ENCODE data around the gene SACM1L.
"Not testable (repeated sequence)": the region's sequence is repeated elsewhere in the genome, so short reads cannot be mapped to it uniquely, and the experiment has no call there.

Gene SACM1L

DNA sequence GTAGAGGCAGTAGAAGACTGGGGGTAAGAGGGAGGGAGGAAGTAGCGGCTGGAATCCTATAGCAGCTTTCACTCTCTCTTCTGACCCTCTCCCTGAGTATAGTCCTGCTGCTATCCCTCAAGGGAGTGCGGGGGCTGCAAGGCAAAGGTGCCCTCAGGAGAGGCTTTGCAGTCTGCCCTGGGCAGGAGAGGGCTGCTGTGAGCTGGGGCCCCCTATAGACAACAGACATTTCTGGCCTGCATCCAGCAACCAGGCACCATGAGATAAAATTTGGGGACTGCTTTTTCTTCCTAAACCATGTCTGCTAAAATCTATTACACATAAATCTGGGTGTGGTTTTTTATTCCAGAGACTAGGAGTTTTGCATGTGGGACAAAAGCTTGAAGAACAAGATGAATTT lies 48.0 kb downstream of the SACM1L start:
- in situ Hi-C loops (cut with MboI; ENCODE audit: low sequenced_read_pairs), result no loop called here

DNA sequence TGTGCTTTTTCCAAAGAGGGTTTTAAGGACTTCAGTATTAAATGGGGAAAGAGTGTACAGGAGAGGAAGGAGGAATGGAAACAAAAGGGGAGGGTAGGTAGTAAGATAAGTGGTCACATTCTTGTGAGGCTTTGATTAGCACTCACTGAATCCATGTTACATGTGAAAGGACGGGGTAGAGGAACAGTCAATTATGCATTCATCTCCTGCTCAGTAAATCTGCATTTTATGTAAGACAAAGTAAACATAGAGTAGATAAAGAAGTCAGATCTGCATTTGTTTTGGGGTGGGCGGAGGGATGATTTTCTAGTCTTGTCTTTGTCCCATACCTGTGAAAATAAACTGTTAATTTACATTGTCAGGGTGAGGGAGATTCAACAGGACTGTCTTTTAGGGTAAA lies 50.8 kb downstream of the SACM1L start:
- in situ Hi-C loops (cut with MboI; ENCODE audit: low sequenced_read_pairs), result no loop called here

DNA sequence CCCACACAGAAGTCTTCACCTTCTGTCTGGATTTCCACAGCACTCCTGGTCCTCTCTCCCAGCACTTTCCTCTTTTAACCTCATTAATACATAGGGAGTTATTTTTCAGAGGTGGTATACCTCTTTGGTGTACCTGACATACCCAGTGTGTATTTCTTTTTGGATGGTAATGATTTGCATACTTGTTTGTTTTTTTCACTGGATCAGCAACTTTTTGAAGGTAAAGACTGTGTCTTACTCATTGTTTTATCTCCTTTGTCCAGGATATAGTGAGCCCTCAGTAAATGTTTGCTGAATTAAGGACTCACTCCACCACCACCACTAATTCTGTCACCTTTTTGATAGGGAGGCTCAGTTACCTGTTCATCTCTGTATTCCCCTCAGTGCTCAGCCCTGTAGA lies 52.1 kb downstream of the SACM1L start:
- in situ Hi-C loops (cut with MboI; ENCODE audit: low sequenced_read_pairs), result no loop called here

DNA sequence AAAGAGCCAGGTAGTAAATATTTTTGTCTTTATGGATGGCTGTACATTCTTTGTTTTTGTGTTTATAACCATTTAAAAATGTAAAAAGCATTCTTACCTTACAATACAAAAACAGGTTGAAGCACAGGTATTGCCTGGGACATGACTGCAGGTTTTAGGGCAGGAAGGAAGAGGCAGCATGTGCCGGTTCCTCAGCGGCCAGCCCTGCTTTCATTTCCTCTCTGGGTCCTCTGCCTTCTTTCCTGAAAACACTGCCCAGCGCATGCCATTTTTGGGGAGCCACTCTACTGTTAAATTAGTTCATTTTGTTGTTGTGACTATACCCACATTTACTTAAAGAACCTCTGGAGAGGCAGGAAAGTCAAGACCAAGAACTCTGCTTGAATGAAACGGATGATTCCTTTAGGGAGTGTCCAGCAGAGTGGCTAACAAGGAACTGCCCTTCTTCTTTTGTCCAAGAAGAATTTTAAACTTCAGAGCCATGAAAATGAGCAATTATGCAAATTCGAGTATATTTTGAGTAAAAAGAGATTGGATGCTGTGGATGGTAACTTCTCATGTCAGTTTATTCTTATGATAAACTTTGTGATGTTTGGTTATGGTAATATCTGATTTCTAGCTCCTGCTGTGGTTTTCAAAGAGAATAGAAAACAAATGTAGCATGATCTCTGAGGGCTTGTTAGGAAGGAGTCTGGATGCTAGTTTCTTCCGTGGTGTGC lies 52.7 kb downstream of the SACM1L start:
- in situ Hi-C loops (cut with MboI; ENCODE audit: low sequenced_read_pairs), result no loop called here

DNA sequence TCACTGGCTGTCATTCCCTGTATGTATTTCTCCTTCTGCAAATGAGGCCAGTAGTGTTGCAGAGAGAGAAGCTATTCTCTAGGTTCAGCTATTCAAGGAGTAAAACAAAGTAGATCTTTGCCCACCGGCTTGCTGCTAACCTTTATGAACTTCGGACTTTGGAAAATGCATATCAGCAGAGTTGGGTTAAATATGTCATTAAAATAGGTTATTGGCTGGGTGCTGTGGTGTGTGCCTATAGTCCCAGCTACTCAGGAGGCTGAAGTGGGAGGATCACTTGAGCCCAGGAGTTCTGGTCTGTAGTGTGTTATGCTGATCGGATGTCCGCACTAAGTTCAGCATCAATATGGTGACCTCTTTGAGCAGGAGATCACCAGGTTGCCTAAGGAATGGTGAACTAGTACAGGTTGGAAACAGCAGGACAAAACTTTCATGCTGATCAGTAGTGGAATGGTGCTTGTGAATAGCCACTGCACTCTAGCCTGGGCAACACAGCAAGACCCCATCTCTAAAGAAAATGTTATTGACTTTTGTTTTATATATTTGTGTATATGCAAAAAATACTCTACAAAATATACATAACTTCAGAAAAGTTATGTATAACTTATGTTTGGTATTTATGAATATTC lies 53.4 kb downstream of the SACM1L start:
- in situ Hi-C loops (cut with MboI; ENCODE audit: low sequenced_read_pairs), result no loop called here

DNA sequence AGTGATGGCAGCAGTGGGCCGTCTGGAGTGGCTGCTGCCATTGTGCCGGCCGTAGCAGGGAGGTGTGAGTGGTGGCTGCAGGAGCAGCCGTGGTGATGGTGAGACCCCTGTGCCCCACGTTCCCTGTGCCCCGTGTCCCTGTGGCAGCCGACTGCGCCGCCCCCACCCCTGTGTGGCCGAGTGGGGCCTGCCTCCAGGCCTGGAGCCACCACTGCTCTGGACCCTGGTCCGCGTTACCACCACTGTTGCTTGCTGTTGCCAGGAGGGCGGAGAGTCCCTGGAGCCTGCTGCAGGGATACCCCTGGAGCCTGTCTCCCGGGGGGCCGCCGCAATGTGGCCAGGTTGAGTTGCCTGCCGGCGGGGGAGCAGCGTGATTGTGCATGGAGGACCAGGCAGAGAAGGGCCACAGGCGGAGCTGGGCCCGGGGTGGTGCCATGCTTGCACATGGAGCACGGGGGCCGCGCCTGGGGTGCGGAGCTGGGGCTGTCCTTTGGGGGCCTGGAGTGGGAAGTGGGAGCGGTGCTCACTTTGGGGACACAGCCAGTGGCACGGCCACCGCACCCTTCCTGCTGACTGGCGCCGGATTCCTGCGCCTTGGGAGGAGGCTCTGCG lies 57.1 kb downstream of the SACM1L start:
- in situ Hi-C loops (cut with MboI; ENCODE audit: low sequenced_read_pairs), result no loop called here

DNA sequence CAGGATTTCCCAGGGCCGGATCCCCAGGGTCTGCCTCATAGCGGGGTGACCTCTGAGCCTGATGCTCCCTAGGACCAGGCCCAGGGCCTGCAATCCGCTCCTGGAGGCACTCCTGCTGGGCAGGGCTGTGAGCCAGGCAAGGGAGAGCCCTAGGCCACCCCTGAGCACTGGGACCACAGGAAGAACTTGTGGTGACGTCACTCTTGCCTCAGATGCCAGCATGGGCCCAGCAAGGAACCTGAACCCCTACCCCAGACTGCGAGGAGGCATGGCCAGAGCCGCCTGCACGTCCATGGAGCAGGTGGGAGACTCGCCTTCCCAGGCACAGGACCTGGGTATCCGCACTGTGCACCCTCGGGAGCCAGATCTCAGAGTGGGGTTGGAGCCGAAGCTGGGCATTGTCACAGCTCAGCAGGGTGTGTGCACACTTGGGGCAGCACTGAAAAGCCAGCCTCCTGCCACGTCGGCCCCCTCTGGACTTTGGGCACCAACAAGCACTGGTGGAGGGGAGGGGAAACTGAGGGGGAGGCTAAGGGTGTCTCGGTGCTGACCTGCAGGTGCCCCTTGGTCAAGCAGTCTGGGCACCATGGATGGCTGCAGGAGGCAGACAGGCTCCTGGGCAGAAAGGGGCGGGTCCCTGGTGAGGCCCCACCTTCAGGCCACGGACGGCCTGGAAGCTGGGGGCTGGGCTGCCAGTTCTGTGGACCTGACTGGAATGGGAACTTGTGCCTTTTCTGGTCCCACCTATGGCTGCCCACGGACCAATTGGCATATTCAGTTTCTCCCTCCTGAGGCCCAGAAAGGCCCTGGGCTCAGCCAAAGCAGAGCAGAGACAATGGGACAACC lies 57.8 kb downstream of the SACM1L start:
- in situ Hi-C loops (cut with MboI; ENCODE audit: low sequenced_read_pairs), result no loop called here

DNA sequence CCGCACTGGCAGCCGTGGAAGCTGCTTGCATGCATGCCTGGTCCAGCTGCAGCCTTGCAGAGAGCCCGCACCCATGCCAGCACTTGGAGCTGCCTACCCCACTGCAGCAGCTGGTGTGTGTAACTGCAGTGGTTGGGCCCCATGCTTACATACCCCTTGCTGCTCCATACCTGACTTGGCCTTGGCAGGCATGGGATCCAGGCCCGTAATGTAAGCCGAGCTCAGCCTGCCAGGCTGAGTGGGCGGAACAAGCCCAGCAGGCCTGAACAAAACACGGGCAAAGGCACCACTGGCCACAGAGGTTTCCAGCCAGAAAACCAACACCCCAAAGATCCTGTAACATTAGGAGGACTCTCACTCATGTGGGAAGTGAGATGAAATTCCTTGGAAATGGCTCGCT lies 58.9 kb downstream of the SACM1L start:
- in situ Hi-C loops (cut with MboI; ENCODE audit: low sequenced_read_pairs), result no loop called here

DNA sequence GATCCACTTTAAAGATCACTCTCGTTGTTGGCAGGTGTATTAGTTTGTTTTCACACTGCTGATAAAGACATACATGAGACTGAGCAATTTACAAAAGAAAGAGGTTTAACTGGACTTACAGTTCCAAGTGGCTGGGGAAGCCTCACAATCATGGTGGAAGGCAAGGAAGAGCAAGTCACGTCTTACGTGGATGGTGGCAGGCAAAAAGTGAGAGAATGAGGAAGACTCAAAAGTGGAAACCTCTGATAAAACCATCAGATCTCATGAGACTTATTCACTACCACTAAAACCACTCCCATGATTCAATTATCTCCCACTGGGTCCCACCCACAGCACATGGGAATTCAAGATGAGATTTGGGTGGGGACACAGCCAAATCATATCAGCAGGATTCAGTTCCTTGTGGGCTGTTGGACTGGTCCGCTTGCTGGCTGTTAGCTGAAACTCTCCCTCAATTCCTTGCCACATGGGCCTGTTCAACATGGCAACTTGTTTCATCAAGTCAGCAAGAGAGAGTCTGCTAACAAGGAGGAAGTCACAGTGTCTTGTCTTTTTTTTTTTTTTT lies 59.9 kb downstream of the SACM1L start:
- in situ Hi-C loops (cut with MboI; ENCODE audit: low sequenced_read_pairs), result not testable (repeated sequence)

DNA sequence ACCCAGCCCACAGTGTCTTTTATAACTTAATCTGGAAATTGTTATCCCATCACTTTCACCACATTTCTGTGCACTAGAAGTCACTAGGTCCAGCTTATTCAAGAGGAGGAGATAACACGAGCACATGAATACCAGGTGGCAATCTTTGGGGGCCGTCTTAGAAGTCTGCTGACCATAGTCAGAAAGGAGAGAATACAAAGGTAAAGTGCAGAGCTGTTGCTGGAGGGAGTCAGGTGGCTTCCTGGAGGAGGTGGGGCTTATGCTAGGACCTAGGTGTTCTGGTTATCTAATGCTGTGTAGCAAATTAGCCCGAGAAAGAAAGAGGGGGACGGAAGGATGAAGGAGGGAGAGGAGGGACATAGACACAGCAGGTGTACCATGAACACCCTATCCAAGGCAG lies 60.7 kb downstream of the SACM1L start:
- in situ Hi-C loops (cut with MboI; ENCODE audit: low sequenced_read_pairs), result loop anchor here (25.0 kb wide), 1 partner anchor 312 kb away; no protein-coding TSS in a partner anchor

DNA sequence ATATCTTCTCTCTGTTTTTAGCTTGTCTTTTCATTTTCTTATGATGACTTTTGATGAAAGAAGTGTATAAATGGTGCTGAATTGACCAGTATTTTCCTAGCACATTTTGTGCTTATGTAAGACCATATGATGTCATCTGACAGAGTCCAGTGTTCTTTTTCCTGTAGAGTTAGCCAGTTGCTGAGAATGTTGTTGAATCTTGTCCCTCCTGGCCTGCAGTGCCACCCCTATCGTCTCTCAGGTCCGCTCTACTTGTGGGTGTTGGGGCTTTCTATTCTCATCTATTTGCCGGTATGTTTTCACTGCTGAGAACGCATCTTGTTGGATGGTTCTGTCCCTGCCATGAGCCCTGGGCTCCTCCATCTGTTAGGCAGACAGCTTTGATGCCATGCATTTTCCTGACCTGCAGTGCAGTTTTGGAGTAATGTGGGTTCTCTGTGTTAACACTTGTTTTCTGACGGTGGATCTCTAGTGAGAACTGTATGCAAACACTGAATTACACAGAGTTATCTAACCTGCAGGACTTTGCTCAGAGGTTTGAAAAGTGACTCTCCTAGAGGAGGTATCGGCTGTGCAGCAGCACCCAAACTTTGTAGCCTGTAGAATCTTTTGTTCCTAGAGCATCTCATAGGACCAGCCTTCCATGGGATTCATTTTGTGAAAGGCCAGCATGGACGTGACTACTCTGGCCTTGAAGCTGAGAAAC lies 62.5 kb downstream of the SACM1L start:
- in situ Hi-C loops (cut with MboI; ENCODE audit: low sequenced_read_pairs), result loop anchor here (25.0 kb wide), 1 partner anchor 311 kb away; no protein-coding TSS in a partner anchor

DNA sequence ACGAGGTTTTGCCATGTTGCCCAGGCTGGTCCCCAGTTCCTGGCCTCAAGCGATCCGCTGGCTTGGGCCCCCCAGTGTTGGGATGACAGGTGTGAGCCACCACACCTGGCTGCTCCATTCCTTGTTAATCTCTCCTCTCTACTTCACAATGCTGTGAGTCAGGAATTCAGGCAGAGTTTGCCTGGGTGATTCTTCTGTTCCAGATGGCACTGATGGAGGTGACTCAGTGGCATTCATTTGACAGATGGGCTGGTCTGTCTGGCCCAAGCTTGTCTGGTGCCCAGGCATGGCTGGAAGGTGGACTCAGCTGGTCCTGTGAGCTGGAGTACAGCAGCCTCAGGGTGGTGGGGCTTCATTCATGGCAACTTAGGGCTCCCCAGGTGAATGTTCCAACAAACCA lies 63.9 kb downstream of the SACM1L start:
- in situ Hi-C loops (cut with MboI; ENCODE audit: low sequenced_read_pairs), result loop anchor here (25.0 kb wide), 1 partner anchor 309 kb away; no protein-coding TSS in a partner anchor

DNA sequence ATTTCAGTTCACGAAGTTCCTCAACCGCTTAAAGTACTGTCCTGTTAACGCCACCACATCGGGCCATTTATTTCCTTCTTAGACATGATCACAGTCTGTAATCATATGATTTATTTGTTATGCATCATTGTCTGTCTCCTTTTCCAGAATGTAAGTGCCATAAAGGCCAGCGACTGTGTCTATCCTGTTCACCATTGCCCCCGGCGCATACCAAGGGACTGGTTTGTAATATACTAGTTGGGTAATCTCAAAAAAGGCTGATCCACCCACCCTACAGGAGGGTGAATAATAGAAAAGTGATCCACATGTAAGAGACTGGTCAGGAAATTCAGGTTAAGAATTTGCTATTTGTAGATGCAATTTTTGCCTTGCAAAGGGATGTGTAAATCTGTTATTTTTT lies 65.3 kb downstream of the SACM1L start:
- in situ Hi-C loops (cut with MboI; ENCODE audit: low sequenced_read_pairs), result loop anchor here (25.0 kb wide), 1 partner anchor 308 kb away; no protein-coding TSS in a partner anchor

DNA sequence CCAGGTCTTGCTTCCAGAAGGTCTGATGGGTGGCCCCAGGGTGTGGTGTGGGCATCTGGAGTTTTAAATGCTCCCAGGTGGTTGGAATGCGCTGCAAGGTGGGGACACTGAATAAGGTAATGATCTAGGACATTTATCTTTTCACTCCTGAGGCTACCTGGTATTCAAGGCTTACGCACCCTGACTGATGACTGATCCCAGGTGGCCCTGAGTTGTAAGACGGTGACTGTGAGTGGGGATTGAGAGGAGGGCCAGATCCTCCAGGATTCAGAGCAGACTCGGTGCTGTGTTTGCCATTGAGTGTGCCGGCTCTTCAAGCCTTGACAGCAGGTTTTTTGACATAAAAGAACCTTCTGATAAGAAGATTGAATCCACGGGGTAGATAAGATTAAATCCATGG lies 66.9 kb downstream of the SACM1L start:
- in situ Hi-C loops (cut with MboI; ENCODE audit: low sequenced_read_pairs), result loop anchor here (25.0 kb wide), 1 partner anchor 306 kb away; no protein-coding TSS in a partner anchor

DNA sequence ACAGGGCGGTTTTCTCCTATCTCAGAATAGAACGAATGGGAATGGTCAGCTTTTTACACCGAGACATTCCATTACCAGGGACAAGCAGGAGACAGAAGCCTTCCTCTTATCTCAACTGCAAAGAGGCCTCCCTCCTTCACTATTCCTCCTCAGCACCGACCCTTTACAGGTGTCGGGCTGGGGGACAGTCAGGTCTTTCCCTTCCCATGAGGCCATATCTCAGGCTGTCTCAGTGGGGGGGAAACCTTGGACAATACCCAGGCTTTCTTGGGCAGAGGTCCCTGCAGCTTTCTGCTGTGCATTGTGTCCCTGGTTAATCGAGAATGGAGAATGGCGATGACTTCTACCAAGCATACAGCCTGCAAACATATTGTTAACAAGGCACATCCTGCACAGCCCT lies 67.9 kb downstream of the SACM1L start:
- in situ Hi-C loops (cut with MboI; ENCODE audit: low sequenced_read_pairs), result loop anchor here (25.0 kb wide), 1 partner anchor 305 kb away; no protein-coding TSS in a partner anchor

DNA sequence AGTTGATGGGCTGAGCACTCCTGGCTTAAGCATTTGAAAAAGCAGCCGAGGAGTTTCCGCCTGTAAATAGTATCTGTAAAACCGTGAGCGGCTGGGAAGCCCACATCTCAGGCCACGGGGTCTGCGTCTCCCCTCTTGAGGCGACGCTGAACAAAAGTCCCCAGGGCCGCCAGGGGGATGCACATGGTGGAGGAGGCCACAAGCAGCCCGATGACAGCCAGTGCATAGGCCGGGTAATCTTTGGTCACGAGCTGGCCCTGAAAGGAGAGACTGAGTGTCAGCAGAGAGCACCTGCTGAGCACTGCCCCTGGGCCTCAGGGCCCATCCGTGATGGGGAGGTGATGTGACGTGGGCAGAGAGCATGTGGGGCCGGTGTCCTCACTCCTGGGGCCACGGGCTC lies 69.7 kb downstream of the SACM1L start:
- in situ Hi-C loops (cut with MboI; ENCODE audit: low sequenced_read_pairs), result loop anchor here (25.0 kb wide), 1 partner anchor 303 kb away; no protein-coding TSS in a partner anchor

DNA sequence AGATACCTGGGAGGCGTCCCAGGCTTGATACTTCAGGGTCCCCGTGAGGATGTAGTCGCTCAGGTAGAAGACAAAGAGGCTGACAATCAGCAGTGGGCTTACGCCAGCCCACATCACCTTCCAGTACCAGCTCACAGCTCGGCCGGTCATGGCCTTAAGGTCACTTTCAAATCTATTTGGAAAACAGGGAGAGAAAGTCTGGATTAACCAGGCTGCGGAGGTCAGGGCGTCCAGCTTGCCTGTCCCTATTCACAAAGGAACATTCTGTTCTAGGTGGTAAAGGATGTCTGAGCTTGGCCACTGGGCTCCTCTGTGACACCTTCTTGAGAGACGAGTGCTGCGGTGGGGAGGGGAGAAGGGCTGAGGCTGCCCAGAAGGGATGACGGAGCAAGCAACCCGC lies 70.7 kb downstream of the SACM1L start:
- in situ Hi-C loops (cut with MboI; ENCODE audit: low sequenced_read_pairs), result loop anchor here (25.0 kb wide), 1 partner anchor 302 kb away; no protein-coding TSS in a partner anchor

DNA sequence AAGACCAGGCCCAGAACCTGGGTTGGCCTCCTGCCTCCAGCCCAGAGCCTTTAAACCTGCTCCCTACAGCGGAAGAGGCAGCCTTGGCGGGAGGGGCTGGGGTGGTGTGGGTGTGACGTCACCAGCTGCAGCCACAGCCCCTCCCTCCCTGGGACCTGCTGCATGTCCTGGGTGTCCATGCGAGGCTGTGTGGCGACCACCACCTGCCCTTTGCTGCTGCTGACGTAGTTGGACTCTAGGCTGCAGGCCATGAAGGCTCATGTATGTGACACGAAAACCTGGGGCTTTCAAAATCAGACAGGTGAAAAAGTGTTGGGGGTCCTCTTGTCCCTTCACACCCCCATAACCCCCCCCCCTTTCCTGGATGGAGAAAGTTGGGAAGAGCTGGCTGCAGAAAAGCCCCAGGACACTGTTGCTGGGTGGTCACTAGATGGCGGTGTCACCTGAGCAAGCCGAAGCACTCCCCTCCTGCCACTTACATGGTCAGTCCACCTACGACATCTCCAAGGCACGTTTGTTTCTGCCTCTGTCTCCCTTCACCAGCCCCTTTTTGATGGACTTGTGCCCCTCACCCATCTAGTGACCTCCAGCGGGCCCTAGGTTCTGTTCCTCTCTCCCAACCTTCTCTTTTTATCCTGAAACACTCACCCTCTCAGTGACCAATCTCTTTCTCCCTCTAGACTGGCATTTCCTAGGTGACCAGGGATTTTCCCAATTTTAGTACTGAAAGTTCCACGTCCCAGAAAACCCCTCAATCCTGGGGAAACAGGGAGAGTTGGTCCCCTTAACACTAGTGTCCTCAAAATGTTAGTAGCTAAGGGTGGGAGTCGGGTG lies 71.9 kb downstream of the SACM1L start:
- in situ Hi-C loops (cut with MboI; ENCODE audit: low sequenced_read_pairs), result loop anchor here (25.0 kb wide), 1 partner anchor 301 kb away; no protein-coding TSS in a partner anchor

DNA sequence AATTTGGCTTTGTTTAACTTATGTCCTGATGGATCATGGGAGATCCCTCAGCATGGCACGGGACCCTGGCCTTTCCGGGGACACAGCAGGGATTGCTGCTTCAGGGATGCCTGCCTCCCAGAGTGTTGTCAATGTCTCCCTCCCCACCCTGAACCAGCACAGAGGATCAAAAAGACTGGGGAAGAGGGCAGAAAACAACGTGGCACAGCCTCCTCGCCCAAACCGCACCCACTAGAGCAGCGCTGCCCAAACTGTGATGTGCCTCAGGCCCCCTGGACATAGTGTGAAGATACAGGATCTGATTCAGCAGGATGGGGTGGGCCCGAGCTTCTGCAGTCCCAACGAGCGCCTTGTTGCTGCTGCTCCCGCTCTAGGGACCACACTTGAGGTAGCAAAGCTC lies 72.6 kb downstream of the SACM1L start:
- in situ Hi-C loops (cut with MboI; ENCODE audit: low sequenced_read_pairs), result loop anchor here (25.0 kb wide), 1 partner anchor 300 kb away; no protein-coding TSS in a partner anchor

All from HL-60/S4 treated with retinoic acid at 250 ng/mL for 4 days and 3 days (cell line).